PC-9 (cell line): Measurements from ENCODE around the gene DAAM2.

ENCODE experiments used
- EZH2 ChIP-seq: fragments of 200-600 bp; sonication (generic); IDR thresholded peaks from 2 replicates; pipeline ENCODE4 v1.8.0; 2017; ENCODE audit warnings: antibody characterized with exemption, low read depth
- TF ChIP-seq, protein P1 (sequence below): fragments of 200-600 bp; sonication (generic); conservative IDR thresholded peaks from 2 replicates; pipeline ENCODE4 v1.6.1; 2017; ENCODE audit warnings: mixed run types, antibody characterized with exemption, mild to moderate bottlenecking, moderate library complexity

DNA sequence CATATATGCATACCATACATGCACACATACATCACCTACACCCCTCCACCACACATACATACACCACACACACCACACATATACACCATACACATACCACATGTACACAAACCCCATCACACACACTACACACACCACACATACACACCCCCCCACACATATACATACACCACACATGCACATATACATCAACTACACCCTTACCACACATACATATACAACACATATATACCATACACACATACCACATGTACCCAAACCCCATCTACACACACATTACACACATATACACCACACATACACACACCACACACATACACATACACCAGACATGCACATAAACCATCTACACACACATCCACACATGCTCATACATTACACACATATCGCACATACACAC is 52.7 kb downstream of the DAAM2 start:
- TF ChIP-seq, protein P1, sequence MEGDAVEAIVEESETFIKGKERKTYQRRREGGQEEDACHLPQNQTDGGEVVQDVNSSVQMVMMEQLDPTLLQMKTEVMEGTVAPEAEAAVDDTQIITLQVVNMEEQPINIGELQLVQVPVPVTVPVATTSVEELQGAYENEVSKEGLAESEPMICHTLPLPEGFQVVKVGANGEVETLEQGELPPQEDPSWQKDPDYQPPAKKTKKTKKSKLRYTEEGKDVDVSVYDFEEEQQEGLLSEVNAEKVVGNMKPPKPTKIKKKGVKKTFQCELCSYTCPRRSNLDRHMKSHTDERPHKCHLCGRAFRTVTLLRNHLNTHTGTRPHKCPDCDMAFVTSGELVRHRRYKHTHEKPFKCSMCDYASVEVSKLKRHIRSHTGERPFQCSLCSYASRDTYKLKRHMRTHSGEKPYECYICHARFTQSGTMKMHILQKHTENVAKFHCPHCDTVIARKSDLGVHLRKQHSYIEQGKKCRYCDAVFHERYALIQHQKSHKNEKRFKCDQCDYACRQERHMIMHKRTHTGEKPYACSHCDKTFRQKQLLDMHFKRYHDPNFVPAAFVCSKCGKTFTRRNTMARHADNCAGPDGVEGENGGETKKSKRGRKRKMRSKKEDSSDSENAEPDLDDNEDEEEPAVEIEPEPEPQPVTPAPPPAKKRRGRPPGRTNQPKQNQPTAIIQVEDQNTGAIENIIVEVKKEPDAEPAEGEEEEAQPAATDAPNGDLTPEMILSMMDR: no peak
- no peak for TF ChIP-seq EZH2
